GM18520 (cell line): Measurements from ENCODE around the gene ARHGEF17.

Experiments
- ATAC-seq: cut with Tn5 transposase; IDR thresholded peaks from one replicate; pipeline ENCODE4 v1.9.1; 2021; ENCODE audit not compliant: unreplicated experiment

ARHGEF17 gene

DNA sequence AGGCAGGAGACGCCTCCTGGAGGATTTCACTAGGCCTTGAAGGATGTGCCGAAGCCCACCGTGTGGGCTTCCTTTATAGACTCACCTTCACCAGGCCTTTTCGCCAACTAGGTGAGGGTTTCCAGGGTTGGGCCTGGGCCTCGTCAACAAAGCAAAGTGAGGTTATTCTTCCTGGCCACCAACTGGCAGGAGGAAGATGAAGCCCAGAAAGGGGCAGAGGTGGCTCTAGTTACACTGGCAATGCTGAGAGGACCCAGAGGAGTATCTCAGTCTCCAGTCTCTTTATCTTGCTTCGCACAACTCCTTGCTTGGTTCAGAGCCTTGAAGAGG lies 67.7 kb downstream of the ARHGEF17 start:
- ATAC-seq, result no peak

DNA sequence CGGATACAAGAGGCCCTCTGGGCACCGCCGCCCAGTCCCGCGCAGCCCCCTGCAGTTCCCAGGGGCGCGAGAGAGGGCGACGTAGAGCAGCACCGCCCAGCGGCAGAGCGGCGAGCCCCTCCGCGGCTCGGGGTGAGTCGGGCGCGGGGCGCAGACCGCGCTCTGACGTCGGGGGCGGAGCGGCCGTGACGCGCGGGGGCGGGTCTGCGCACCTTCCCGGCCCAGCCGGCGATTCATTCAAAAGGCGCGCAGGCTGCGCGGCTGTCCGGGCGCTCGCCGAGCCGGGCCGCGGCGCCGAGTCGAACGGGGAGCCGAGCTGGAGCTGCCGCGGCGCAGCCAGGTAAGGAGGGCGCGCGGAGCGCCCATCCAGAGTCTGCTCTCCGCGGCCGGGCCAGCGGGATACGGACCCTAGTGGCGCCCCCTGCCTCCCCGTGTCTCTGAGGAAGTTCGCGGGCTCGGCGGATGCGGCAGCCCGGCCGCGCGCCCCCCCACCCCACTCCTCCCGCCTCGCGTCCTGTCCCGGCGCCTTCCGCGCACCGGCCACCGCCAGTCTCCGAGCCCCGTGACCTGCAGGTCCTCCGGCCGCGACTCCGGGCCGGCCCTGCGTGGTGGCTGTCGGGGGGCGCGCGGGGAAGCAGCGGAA lies 68.2 kb downstream of the ARHGEF17 start, which contains the start of gene RELT:
Gene RELT, plus strand, starts transcription at position 240 of the 643 bp plus-strand sequence. CDS start 12,738 bp downstream, outside the sequence.
- ATAC-seq, result peak; percentile 67

DNA sequence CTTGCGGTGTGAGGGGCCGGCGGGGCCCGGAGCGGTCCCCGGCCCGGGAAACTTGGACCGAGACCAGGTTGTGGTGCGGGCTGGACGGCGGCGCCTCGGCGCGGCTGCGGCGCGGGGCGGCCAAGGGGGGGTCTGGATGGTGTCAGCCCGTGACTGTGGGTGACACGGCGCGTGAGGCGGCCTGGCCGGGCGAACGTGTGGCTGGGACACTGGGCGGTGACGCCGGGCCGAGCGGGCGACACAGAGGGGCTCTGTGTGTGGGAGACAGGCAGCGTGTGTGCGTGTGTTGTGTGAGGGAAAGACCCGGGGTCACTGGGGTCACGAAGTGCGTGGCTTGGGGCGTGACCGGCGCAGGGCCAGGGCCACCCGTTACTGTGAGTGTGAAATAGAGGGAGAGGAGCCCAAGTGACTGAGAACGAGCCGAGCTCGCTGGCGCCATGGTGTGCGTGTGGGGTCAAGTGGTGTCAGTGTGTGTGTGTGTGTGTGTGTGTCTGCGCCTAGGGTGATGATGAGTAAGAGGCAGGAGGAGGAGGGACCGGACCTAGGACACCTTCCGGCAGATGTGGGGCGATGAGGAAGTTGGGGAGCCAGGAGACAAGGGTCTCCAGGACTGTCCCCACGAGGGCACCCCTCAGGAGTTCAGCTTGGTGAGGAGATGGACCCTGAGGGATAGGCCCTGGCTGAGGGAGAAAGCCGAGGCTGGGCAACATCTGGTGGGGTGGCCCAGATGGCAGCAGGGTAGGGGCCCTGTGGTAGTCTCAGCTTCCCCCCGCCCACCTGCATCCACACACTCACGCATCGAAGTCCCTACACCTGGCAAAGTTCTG lies 68.9 kb downstream of the ARHGEF17 start:
- ATAC-seq, result peak; percentile 0

DNA sequence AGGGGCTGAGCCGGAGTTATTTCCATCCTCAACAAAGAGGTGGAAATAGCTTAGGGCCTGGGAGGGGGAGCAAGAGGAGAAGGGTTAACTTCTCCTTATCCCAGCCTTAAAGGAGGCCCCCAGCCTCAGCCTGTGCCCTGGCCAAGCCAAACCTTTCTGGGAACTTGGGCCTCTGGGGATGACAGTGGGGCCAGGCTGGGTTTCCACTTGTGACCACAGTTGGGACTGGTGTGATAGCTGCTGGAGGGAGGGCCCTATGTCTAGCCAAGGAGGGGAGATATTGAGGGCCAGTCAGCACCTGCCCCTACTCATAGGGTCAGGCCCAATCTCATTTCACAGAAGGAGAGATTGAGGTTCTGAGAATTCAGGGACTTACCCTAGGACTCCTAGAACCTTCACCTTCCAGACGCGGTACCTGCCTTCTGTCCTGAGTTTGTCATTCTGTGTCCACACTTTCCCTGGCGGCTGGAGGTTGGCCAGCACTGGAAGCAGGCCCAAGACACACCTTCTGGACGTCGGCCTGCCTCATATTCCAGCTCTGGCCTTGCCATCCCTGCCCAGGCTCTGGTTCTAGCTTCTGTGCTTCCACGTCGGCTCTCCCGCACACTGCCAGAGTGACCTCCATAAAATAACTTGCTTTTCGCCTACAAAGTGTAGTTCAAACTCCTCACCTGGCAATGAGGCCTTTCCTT lies 71.3 kb downstream of the ARHGEF17 start:
- no peak for ATAC-seq

DNA sequence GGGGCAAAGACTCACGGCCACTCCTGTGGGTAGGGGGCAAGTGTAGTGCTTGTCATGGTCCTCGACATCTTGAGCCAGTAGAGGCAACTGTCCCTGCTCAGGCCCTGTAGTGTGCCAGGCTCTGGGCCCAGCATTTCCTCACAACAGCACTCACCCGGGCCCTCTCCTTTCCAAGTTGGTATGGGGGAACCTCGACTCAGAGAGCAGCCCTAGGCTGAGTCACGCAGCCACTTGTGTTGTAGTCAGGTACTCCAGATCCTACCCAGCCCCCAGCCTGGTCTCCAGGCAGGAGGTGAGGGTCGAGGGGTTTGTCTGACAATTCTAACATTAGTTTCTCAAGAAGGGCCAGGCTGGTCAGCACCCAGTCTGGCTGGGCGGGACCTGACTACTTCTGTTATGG lies 72.3 kb downstream of the ARHGEF17 start:
- no peak for ATAC-seq

DNA sequence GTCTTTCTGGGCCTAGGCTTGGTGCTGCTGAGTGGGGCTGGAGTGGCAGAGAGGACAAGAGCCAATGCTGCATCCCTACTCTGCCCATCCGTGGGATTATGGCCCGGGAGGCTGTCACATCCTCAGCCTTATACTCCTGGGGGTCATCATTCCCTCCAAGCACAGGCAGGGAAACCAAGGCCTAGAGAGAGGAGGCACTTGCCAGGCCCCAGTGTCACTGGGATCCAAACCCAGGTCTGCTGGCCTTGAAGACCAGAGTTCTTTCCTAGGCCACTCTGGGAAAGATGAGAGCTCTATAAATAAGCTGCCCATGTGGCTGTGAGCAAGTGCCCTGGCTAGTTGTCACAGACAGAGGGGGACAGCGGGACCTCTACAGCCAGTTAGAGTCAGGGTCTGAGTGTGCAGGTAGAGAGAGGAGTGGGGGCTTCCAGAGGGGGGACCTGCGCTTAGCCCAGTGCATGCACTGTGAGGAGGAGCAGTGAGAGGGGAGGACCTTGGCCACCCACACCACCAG lies 72.9 kb downstream of the ARHGEF17 start:
- no peak for ATAC-seq

DNA sequence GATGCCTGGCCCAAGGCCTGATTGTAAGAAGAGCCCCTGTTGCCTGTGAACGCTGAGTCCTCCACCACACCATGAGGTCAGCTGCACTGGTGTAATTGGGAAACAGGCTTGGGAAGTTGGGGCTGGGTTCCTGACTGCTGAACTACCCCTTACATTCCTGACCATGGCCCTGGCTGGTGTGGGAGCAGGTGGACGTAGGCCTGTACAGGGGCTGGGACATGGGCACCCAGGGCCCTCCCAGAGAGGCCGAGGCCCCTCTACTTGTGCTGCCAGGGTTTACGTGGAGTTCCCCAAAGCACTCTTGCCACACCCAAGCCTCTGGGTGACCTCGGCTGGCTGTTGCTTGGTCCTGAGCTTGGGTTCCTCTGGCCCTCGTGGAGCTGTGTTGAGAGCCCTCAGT lies 73.5 kb downstream of the ARHGEF17 start:
- ATAC-seq, result no peak

DNA sequence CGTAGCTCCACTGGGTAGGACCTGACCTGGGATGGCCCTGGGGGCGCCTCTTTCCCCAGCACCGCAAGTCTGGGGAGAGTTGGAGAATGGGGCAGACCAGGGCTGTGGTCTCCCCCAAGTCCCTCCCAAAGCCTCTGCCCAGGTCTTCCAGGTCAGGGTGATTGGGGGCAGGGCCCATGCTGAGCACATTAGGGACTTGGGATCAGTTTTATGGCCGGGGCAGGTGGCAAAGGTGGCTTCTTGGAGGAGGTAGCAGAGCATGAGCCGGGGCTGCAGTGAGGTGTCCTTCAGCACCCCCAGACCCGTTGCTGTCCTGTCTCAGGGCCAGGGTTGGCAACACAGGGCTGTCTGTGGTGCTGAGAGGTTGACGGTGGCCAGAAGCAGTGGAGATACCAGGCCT lies 74.1 kb downstream of the ARHGEF17 start:
- ATAC-seq, result no peak

DNA sequence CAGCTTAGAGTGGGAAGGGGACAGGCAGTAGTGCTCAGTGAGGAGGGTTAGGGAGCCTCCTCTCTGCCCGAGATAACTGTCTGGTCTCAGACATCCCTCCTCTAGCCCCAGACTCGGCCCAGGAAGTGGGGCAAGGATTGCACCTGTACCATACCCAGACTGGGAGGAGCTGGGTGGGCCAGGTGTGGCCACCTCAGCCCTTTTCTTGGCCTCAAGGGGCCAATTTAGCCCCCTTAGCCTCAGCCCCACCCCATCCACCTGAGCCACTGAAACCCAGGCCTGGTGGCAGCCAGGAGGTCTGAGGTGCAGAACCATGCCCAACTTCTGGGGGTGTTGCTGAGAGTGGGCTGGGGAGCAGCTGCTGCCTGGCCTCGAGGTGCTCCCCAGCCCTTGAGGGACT lies 74.7 kb downstream of the ARHGEF17 start:
- ATAC-seq, result no peak

DNA sequence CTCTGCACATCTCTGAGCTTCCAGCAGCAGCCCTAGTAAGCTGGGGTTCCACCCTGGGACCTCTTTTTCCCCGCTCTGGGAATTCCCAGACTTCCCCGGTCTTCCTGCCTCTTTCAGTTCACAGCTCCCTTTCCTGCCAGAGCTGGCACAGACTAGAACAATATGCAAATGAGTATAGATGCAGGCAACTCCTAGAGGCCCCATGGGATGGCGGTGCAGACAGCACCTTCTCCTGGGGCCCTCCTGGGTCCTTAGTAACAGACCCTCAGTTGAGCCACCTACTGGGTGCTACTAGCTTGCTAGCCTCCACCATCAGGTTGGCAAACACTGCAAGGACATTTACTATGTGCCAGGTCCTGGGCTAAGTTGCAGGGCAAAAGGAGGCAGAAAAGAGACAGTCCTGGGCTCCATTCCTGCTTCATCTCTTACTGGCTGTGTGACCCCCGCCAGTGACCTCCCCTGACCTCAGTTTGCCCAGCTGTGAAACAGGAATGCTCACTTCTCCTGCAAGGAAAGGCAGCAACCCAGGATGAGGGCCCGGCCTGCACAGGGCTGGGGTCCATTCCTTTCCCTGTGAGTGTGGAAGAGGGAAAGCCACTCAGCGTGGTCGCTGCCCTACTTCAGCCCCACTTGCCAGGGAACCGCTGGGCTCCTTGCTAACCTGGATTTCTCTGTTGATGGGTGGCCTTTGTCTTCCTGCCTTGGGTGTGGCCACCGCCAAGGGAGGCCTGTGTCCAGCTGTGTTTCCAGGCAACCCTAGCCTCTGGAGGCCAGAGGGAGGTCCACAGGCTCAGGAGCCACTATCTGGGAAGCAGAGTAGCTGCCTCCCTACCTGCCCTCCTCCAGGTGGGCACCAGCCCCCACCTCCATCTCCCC lies 75.4 kb downstream of the ARHGEF17 start:
- no peak for ATAC-seq

DNA sequence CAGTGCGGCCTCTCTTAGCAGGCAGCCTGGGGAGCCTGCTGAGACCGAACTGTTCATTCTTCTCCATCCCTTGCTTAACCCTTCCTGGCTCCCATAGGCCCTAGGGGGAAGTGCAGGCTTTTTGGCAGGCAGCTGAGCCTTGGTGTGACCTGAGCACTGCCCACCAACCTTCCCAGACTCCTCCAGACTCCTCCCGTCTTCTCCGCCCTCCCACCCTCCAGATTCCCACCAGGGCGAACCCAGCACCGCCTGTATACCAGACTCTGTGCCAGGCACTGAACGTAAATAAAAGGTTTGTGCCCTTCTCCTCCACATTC lies 76.0 kb downstream of the ARHGEF17 start:
- no peak for ATAC-seq

DNA sequence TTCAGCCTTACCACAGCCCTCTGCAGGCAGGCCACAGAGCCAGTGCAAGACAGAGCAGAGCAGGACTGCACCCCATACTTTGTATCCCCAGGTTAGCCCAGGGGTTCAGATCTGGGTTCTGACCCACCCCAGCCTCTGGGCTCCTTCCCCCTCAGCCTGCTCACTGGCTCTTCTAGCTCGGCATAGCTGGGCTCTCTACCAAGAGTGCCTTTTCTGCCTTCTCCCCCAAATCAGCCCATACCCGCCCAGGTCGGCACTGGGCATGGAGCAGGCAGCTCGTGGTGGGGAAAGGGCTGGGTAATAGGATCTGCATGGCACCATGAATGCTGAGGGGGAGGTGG lies 76.4 kb downstream of the ARHGEF17 start:
- no peak for ATAC-seq

DNA sequence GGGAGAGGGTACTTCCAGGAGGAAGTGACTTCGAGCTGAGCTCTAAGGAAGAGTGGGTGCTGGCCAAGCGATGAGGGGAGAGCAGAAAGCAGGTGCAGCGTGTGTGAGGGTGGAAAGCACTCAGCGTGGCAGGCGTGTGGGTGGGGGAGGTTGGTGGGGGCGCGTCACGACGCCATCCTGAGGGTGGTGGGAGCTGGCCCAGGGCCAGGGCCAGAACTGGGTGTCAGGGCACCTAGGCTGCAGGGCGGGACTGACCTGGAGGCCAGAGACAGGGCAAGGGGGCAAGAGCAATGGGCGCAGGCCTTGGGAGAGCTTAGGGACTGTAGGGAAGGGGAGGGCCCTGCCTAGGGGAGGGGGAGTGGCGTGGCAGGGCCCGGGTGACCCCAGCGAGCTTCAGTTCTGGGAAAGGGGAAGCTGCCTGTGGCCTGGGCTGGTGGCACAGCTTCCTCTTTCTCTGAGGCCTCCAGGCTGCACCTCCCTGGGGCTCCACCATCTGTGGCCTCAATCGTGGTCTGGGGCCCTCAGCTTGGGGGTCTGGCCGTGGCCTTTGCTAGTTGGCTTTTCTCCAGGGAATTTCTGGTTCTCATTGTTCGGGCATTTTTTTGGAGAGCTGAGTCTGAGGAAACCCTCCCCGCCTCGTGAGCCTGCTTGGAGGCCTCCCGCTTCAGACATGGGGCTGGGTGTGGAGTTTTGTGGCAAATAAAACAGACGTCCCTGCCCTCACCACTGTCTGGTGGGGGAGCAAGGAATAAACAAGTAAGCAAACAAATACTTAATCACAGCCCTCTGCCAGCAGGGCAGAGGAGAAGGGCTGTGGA lies 77.0 kb downstream of the ARHGEF17 start:
- no peak for ATAC-seq

DNA sequence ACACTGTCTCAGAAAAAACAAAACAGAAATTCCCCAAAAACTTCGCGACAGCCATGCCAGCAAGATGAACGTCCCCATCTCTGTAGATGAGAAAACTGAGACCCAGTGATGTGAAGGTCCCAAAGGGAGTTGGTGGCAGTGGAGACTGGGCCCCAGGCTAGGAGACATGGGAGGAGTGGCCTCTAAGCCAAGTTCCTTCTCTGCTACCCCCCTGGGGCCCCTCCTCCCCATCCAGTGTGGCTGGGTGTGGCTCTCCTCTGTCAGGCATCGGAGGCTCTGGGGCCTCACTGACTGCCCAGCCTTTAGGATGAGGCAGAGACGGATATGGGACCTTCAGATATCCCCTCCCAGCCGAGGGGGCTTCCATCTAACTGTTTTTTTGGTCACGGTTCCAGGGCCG lies 77.9 kb downstream of the ARHGEF17 start:
- no peak for ATAC-seq

DNA sequence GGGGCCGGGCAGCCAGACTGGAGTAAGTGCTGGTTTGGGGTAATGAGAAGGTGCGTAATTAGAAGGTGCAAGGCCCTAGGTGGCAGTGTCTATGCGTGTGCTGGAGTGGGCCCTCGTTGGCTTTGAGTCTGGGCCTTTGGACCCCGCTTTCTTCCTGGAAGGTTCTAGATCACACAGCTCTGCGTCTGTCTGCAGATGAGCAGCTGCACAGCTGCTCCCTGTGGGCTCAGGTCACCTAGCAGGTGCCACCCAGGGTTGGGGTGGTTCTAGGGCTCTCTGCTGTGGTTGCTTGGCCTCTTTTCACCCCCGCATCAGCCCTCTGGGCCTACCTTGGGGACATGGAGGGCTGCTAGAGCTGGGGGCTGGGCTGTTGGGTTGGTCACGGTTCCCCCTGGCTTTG lies 78.5 kb downstream of the ARHGEF17 start:
- no peak for ATAC-seq

DNA sequence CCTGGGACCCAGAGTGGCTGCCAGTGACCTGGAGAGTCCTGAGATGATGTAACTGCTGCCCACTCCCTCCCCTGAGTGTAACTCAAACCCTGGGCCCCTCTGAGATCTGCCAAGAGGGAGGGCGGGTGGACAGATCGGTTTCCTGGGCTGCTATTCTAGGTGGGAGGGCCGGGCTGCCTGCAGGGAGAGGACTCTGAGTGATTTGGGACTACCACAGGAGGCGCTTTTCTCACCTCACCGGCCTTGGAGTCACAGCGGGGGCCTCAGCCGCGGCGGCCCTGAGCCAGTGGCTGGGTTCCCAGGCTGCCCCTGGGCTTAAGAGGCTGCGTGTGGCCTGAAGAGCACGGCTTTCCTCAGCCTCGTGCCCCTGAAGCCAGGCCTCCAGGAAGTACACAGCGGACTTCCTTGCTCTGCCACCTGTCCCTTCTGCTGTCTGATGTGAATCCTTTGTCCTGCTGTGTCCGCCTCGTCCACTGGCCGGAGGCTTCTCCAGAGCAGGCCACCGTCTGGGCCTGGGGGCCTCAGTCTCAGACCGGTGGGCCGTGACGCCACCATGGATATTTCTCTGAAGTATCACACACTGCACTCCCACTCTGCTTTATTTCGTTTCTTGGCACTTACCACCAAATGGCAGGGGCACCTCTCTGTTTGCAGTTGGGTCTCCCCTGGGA lies 79.7 kb downstream of the ARHGEF17 start:
- ATAC-seq, result no peak

DNA sequence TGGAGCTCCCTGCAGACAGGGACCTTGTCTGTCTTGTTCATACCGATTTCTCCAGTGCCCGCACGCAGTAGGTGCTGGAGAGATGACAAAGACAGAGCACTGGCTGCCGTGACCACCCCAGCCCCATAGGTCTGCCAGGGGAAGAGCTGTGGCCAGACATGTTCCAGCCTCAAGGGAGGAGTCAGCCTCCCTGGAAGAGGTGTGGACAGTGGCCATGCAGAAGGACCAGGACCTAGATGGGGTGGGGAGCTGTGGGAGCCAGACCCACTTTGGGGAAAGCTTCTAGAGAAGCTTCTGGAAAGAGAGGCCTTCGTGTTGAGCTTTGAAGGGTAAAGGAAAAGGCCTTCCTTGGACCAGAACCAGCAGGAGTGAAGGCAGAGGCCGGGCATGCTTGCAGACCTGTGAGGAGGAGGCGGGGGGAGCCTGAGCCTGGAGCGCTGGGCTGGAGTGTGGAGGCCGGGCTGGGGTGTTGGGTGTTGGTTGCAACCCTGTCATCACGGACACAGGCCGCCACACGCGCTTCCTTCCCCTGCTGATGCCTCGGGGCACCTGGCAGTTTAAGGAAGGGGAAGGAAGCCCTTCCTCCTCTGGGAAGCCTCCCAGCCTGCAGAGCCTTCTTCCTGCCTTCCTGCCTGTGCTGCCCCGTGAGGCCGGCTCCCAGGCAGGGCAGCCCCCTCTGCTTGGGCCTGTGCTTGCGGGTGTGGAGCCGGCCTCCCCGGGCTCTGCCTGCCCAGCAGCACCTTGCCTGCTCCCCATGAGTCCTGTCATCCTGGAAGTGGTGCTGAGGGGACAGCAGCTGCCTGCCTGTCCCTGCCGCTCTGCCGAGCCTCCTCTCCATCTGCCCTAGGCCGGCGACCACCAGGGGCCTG lies 80.4 kb downstream of the ARHGEF17 start:
- ATAC-seq, result no peak

DNA sequence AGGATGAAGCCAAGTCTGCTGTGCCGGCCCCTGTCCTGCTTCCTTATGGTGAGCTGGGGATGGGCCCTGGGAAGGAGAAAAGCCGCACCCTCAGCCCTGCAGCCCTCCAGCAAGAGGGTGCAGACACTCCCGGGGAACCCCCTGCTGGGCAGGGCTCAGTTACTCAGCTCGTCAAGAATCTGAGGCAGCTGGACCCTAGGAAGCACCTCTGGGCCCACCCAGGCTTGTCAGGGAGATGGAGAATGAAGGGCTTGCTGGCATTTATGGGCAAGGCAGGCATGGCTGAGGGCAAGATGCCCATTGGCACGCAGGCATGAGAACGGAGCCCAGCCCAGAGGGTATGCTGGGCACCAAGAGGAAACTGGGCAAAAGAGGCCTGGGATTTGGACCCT lies 81.1 kb downstream of the ARHGEF17 start:
- no peak for ATAC-seq

DNA sequence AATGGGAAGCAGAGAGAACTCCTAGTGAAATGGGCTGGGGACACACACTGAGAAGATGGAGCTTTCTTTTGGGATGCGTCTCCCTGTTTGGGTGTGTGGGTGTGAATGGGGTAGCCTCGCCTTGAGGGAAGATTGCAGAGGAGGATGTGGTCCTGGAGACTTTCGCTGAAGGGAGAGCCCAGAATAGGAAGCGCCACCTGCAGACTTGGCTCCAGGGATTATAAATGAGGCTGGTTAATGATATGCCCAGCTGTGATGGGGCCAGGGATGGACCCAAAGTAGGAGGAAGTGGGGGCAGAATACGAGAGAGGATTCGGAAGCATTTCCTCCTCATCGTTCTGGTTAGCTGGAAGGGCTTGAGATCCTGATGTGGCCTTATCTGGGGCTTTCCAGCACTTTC lies 81.8 kb downstream of the ARHGEF17 start:
- no peak for ATAC-seq
